ENCODE measurements around the gene MPV17L.
"Not testable (repeated sequence)": the region's sequence is repeated elsewhere in the genome, so short reads cannot be mapped to it uniquely, and the experiment has no call there.

The MPV17L gene

GRCh38 chr16:15395631-15396508 lies at the start of gene MPV17L:
Gene MPV17L, plus strand, starts transcription at chr16:15395754. Its CDS starts 144 bp downstream, at chr16:15395898.
- peak; percentile 62 for DNase-seq

- not testable (repeated sequence) for DNase-seq
These were observed 46.8 kb upstream of the MPV17L start for GRCh38 chr16:15348721-15349120.

DNA sequence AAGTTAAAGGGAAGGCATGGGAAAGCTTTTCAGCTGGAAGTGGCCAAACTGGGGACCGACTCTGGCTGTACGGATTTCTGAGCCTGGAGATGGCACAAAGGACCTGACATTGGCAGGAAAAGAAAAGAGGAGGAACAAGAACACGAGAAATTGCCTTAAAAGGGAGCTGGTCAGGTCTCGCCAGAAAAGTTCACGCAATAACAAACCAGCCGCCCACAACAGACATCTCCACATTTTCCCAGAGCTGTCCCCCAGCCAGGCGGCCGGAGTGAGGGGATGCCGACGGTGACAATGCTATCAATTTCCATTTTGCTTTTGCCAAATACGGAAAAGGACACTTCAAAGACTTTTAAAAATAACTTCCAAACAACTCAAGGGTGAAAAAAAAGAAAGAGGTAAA lies 44.3 kb upstream of the MPV17L start:
- DNase-seq, result not testable (repeated sequence)

GRCh38 chr16:15351745-15352144 lies 43.8 kb upstream of the MPV17L start:
- not testable (repeated sequence) for DNase-seq

DNA sequence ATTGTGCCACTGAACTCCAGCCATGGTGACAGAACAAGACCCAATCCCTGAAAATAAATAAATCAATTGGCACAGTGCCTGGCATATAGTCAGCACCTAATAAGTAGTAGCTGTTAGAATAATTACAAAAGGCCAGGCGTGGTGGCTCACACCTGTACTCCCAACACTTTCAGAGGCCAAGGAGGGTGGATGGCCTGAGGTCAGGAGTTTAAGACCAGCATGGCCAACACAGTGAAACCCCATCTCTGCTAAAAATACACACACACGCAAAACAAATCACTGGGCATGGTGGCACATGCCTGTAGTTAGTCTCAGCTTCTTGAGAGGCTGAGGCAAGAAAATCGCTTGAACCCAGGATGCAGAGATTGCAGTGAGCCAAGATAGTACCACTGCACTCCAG lies 42.7 kb upstream of the MPV17L start:
- DNase-seq, result not testable (repeated sequence)

DNA sequence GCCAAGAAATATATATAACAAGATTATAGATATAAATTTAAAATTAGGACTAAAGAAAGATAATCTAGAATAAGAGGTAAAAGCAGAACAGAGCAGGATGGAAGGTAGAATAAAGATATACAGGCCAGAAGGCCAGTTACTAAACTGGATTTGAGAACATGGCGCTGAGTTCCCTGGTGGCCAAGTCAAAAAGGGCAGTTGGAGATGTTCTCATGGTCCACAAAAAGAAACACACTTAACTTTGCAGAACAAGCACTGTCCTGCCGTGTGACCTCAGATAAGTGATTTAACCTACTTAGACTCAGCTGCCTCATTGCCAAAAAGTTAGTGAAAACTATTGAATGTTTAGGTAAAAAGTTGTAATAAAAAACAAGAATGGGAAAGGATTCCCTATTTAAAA lies 40.7 kb upstream of the MPV17L start:
- DNase-seq, result not testable (repeated sequence)

- not testable (repeated sequence) for DNase-seq
These were observed 38.1 kb upstream of the MPV17L start for GRCh38 chr16:15357495-15357894.

- not testable (repeated sequence) for DNase-seq
These were observed 17.4 kb upstream of the MPV17L start, which contains the start of gene NPIPA5 for GRCh38 chr16:15378194-15378593. Gene NPIPA5, minus strand, starts transcription at chr16:15378294. Its CDS starts 0 bp downstream, at chr16:15378294.

- not testable (repeated sequence) for DNase-seq
These were observed 12.7 kb upstream of the MPV17L start for GRCh38 chr16:15382810-15383209.

GRCh38 chr16:15388060-15388459 lies 7.5 kb upstream of the MPV17L start:
- not testable (repeated sequence) for DNase-seq

- DNase-seq, result not testable (repeated sequence)
These were observed 5.6 kb upstream of the MPV17L start for GRCh38 chr16:15389916-15390315.

DNA sequence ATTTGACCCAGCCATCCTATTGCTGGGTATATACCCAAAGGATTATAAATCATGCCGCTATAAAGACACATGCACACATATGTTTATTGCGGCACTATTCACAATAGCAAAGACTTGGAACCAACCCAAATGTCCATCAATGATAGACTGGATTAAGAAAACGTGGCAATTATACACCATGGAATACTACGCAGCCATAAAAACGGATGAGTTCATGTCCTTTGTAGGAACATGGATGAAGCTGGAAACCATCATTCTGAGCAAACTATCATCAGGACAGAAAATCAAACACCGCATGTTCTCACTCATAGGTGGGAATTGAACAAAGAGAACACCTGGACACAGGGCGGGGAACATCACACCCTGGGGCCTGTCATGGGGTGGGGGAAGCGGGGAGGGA lies 2.5 kb upstream of the MPV17L start:
- not testable (repeated sequence) for DNase-seq

GRCh38 chr16:15396509-15396829 lies 915 bp downstream of the MPV17L start:
- not testable (repeated sequence) for DNase-seq

- no peak for DNase-seq
These were observed 1.5 kb downstream of the MPV17L start for GRCh38 chr16:15396948-15397594.

GRCh38 chr16:15398618-15399316 lies 3.2 kb downstream of the MPV17L start:
- DNase-seq, result no peak

GRCh38 chr16:15399317-15399716 lies 3.8 kb downstream of the MPV17L start:
- DNase-seq, result no peak

- DNase-seq, result not testable (repeated sequence)
These were observed 4.8 kb downstream of the MPV17L start for GRCh38 chr16:15400314-15400713.

DNA sequence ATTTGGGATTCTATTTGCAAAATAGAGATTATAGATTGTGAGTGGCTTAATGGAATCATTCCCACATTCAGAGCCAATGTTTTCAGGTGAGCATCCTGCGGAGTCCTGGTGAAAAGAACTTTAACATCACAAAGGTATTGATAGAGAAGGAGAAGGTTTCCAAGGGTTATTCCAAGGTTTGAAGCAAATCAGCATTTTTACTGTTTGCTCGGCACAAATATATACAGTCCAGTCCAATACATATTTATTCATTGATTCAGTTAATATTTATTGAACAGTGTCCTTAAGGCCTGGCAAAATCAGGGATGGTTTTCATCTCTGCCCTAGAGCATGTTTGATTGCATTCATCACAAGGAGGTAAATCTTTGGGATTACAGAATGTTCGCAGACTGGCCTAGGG lies 6.4 kb downstream of the MPV17L start:
- DNase-seq, result no peak

DNA sequence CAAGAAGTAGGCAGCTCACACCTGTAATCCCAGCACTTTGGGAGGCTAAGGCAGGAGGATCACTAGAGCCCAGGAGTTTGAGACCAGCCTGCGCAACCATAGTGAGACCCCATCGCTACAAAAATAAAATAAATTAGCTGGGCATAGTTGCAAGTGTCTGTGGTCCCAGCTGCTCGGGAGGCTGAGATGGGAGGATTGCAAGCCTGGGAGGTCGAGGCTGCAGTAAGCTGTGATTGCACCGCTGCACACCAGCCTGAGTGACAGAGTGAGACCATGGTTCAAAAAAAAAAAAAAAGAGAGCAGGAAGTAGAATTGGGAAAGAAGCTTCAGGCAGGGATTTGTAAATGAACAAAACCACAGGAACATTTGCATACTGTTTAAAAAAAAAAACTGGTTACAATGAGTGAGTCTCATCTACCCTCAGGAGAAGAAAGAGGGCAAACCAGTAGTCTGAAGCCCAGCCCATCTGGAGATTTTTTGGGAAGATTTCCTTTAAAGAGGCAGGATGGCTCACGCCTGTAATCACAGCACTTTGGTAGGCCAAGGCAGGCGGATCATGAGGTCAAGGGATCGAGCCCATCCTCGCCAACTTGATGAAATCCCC lies 7.9 kb downstream of the MPV17L start:
- no peak for DNase-seq

GRCh38 chr16:15404091-15404490 lies 8.5 kb downstream of the MPV17L start:
- not testable (repeated sequence) for DNase-seq

- DNase-seq, result no peak
These were observed 9.2 kb downstream of the MPV17L start for GRCh38 chr16:15404792-15405191.

GRCh38 chr16:15407756-15408155 lies 12.2 kb downstream of the MPV17L start:
- not testable (repeated sequence) for DNase-seq

GRCh38 chr16:15409476-15409875 lies 13.9 kb downstream of the MPV17L start:
- not testable (repeated sequence) for DNase-seq
